HG02623 (cell line): ENCODE measurements around the gene PSMA8.
"Not testable (repeated sequence)": the region's sequence is repeated elsewhere in the genome, so short reads cannot be mapped to it uniquely, and the experiment has no call there.

ENCODE experiments used
- ATAC-seq: cut with Tn5 transposase; IDR thresholded peaks from one replicate; pipeline ENCODE4 v1.9.1; 2021; ENCODE audit warnings: moderate library complexity; ENCODE audit not compliant: unreplicated experiment

The PSMA8 gene

DNA sequence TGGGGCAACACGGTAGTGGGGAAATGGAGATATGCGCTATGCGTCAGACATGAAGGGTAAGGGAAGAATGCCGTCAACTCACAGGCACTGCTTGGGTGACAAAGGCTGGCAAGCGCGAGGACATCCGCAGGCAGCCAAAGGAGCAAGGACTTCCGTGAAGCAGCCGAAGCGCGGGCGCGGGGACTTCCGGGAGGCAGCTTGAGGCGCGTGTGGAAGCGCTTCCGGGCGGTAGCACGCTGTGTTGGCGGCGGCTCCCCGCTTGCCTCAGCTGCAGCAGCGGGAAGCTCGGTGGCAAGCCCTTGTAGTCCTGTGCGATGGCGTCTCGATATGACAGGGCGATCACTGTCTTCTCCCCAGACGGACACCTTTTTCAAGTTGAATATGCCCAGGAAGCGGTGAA, at the start of gene PSMA8:
Gene PSMA8, plus strand, starts transcription at position 218 of the 400 bp plus-strand sequence. Its CDS starts 97 bp downstream, at position 315.
- no peak for ATAC-seq

DNA sequence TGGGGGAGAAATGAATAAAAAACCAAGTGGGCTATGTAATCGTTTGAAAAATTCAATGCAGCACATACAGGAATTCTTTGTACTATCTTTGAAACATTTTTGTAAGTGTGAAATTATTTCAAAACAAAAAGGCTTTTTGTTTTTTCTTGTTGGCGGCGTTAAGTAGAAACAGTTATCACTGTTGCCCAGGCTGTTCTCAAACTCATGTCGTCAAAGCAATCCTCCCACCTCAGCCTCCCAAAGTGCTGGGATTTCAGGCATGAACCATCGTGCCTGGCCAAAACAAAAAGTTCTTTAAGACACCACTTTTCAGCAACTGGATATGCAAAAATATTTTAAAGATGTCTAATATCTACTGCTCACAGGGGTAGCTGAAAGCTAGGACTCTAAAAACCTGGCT, 48.6 kb upstream of the PSMA8 start:
- ATAC-seq = no peak

DNA sequence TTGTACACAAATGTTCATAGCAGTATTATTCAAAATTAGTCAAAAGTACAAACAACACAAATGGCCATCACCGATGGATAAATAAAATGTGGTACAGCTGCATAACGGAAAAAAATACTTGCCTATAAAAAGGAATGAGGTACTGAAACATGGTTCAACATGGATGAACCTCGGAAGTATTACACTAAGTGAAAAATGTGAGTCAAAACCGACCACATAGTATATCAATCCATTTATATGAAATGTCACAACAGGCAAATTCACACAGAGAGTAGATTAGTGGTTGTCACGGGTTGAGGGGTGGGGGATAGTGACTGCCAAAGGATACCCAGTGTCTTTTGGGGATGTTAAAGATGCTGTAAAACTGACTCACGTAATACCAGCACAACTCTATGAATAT, 46.7 kb upstream of the PSMA8 start:
- ATAC-seq = no peak

DNA sequence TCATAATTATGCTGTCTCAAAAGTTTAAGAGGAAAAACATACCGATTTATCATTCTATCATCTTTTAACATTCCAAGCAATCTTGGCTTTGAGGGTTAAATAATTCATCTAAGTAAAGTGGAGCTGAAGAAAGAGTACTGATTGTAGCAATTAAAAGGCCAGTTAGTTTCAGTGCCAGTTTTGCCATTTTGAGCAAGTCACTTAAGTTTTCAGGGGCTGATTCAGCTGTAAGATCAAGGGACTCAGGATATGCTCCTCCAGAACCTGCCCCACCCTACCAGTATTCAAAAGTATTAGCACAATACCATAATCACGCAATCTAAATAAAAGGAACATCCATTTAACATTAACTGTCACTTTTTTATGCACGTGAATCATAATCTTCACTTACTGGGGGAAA, 45.2 kb upstream of the PSMA8 start:
- ATAC-seq = no peak

DNA sequence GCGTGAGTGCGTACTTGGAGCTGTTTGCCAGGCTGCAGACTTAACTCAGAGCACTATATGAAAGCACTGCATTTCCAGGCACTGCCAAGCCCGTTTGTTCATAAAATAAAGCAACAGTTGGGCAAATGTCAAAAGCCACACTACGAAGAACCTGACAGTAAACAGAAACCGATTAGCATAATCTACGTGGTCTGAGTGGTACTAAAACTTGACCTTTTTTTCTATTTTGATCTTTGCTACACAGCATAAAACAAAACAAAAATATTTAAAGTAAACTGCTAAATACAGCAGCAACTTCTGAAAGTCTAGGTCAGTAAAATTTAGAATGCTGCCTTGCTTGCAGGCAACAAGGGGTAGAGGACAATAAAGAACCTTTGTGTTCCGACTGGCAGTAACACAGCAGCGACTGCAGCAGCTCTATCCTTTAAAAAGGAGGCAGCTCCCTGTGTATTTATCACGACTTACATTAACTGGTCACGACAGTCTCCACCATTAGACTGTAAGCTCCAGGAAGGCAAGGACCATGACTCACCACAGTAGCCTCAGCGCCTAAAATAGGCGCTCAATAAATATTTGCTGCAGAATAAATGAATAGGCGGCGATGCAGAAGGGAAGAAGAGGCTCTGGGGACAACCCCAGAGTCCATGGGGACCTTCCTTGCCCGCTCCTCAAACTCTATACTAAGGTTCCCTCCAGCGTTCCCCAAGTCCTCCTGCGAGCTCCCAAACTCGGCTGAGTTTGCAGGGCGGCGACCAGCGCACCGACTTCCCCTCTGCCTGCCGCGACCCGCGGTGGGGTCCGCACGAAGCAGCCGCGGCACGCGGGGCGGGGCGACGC, 44.2 kb upstream of the PSMA8 start:
- ATAC-seq = no peak

DNA sequence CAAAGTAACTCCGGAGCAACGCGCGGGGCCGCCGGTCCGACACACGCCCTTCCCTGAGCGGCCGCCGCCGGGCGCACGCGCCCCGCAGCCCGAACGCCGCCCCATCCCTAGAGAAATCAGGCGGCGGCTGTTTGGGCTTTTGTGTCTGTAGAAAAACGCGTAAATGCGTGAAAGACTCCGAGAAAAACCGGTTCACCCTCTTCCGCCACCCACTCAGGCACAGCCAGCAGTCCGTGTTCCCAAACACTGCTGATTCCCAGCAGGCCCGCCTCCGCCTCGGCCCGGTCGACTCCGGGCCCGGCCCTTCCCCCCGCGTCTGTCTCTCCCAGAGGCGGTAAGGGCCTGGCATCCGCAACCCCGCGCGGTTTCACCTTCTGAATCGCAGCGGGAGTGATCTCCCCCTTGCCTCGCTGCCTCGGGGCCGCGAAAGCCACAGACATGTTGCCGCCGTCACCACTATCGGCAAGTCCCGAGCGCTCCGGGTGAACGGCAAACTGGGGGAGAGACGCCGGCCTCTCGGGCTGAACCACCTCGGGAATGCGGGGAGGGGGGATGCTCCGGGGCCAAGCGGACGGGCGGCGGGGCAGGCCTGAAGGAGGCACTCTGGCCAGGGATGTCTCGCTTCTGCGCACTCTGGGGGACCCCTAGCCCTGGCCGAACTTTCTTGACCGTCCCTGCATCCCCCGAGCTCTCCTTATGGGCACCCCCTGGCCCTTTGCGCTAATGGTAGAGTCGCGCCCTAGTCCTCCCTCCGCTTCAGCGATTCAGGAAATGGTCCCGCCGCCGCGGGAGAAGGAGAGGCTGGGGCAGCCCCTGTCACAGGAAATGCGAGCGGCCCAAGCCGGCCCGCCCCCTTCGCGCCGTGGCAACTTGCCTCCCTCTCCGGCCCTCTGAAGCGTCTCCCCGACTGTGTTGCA, 43.3 kb upstream of the PSMA8 start, which contains the start of gene SS18:
Gene SS18, minus strand, starts transcription at position 484 of the 917 bp plus-strand sequence. Its CDS starts 44 bp downstream, at position 440.
- peak; percentile 70 for ATAC-seq

DNA sequence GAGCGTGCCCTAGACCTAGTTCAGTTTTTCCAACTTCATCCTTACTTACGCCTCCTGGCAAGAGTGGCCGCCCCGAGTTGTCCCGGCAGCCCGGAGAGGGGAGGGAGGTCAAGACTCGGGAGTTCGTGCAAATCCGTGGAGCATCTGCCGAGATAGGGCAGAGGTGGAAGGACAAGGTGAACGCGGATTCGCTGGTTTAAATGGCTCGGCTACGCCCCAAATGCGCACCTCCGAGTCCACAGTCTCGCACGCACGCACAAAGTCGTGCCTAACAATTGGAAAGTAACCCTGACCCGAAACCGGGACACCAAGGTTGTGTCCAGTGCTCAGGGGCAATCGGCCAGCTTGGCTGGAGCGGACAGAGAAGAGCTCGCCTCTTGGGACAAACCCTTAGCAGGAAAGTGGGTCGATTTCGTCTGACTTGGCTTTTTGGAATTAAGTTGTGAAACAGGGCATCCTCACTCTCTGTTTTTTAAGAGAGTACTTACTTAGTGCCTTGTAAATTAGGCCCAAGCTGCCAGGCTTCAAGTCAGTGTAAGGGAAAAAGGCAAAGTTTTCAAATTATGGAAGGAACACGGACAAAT, 42.5 kb upstream of the PSMA8 start:
- ATAC-seq = peak; percentile 37

DNA sequence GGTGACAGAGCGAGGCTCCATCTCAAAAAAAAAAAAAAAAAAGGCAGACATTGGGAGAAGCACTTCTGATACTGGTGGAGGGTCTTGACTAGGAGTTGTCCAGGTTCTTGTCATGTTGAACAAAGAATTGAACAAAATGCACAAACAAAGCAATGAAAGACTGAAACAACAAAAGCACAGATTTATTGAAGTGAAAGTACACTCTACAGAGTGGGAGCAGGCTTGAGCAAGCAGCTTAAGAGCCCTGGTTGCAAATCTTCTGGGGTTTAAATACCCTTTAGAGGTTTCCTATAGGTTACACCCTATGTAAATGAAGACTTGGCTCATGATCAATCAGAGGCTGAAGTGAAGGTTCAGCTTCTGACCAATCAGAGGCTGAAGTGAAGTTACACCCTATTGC, 36.8 kb upstream of the PSMA8 start:
- no peak for ATAC-seq

DNA sequence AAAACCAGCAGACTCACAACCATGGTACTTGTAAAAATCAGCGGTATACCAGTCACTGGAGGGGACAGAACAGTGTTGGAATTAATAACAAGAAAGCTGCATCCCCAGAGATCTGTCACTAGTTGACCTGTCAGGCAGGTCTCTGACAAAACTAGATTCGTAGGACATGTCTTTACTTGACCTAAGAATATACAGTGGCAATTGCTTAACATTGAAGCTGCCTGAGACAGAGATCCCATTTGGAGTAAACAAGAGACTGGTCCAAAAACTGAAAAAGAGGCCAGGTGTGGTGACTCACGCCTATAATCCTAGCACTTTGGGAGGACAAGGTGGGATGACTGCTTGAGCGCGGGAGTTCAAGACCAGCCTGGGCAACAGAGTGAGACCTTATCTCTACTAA, 36.1 kb upstream of the PSMA8 start:
- ATAC-seq = no peak

DNA sequence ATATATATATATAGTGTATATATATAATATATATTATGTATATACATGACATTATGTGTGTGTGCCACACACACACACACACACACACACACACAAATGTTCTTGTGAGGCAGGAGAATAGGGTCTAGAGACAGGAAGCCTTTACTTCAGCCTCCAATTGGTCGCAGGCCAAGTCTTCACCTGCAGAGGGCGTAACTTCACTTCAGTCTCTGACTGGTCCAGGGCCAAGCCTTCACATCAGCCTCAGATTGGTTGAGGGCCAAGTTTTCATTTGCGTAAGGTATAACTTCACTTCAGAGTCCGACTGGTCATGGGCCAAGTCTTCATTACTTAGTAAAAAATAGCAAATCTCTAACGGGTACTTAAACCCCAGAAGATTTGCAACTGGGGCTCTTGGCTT, 30.1 kb upstream of the PSMA8 start:
- no peak for ATAC-seq

DNA sequence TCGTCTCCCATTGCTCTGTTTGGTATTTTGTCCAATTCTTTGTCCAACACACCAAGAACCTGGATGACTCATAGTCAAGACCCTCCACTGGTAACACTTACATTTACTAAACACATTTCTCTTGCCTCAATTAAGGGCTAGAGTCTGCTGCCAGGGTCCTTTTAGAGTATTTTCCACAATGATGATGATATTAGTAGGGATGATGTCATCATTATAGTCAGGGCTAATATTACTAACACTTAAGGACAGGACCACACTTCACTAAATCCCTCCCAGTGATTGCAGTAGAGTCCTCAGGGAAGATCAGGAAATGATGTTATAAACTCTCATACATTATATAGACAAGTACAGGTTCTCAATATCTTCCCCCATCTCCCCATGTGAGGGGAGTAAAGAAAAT, 29.6 kb upstream of the PSMA8 start:
- ATAC-seq = no peak

DNA sequence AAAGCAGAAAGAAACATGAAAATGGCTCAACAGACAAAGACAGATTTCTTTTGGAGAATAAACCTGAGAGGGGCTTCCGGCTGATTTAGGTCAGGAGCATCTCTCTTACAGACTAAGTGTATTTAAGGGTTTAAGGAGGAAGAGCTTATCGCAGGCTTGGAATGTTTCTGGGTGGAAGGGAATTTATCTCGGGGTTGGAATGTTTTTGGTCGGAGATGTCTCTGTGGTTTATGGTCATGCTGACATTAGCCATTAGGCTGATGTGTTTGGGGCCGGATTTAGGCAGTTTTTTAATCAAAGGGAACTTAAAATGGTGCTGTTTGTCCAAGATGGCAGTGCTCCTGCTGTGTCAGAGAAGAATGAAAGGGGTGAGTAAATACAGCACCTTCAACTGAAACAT, 14.4 kb upstream of the PSMA8 start:
- no peak for ATAC-seq

DNA sequence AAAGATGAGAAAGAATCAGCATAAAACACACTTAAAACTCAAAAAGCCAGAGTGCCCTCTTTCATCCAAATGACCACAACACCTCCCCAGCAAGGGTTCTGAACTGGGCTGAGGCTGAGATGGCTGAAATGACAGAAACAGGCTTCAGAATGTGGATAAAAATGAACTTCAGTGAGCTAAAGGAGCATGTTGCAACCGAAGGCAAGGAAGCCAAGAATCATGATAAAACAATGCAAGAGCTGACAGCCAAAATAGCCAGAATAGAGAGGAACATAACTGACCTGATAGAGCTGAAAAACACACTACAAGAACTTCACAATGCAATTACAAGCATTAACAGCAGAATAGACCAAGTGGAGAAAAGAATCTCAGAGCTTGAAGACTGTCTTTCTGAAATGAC, 12.2 kb upstream of the PSMA8 start:
- ATAC-seq = no peak

DNA sequence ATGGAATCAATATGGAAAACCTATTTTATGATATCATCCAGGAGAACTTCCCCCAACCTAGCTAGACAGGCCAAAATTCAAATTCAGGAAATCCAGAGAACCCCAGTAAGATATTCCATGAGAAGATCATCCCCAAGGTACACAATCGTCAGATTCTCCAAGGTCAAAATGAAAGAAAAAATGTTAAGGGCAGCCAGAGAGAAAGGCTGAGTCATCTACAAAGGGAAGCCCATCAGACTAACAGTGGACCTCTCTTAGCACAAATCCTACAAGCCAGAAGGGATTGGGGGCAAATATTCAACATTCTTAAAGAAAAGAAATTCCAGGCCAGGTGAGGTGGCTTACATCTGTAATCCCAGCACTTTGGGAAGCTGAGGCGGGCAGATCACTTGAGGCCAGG, 11.7 kb upstream of the PSMA8 start:
- not testable (repeated sequence) for ATAC-seq

DNA sequence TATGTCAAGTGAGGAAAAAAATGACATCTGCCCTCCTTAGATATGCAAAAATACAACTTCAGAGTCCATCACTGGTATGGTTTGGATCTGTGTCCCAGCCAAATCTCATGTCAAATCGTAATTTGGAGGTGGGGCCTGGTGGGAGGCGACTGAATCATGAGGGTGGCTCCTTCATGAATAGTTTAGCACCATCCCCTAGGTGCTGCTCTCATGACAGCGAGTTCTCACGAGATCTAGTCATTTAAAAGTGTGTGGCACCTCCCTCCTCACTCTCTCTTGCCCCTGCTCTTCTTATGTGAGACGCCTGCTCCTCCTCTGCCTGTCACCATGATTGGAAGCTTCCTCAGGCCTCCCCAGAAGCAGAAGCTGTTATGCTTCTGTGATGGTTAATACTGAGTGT, 5.9 kb upstream of the PSMA8 start:
- no peak for ATAC-seq

DNA sequence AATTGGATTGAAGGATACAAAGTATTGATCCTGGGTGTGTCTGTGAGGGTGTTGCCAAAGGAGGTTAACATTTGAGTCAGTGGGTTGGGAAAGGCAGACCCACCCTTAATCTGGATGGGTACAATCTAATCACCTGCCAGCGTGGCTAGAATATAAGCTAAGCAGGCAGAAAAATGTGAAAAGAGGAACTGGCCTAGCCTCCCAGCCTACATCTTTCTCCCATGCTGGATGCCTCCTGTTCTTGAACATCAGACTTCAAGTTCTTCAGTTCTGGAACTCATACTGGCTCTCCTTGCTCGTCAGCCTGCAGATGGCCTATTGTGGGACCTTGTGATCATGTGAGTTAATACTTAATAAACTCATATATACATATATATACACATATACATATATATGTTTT, 5.5 kb upstream of the PSMA8 start:
- ATAC-seq = not testable (repeated sequence)

DNA sequence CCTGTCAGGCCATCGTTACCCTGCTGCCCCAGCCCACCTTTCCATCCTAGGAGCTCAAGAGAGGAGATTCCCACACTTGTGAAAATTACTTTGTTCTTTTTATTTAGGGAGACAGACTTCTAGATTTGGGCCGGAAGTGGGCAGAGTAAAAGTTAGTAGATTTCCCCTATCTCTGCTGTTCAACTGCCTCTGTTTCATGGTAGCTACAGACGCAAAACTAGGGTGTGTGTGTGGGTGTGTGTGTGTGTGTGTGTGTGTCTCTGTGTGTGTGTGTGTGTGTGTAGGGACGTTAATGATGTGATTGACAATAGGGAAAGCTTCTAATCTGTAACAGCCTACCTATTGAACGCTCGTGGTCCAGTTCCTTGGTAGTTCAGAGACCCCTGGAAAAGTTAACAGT, 438 bp downstream of the PSMA8 start:
- ATAC-seq = no peak

DNA sequence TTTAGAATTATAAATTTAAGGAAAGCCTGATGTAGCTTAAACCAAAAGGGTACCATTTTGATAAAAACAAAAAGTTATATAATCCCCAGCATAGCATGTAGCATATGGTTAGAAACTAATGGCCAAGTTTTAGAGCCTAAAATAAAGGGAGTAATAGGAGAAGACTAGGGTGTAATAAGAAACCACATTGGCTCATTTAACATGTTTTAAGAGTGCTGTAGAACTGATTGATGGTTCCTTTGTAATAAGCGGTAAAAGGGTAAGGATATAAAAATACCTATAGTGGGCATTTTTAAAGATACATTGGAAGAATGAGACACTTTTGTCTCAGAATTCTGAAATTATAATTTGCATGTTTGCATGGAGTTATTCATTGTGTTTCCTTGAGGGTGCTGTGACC, 1.9 kb downstream of the PSMA8 start:
- no peak for ATAC-seq

DNA sequence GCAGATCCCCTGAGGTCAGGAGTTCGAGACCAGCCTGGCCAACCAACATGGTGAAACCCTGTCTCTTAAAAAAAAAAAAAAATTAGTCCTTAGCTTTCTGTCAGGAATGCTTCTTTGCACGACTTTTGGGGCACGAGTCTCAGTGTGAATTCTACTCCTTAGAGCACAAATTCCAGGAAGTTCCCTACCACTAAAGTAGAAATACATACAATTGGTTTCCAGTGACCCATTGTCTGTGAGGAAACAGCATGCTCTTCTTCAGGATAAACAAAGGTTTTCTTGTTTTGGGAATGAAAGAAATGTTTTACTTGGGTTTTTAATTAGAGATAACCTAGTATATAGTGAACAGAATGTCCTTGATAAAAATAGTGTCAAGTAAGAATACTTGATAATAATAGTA, 23.7 kb downstream of the PSMA8 start:
- no peak for ATAC-seq

DNA sequence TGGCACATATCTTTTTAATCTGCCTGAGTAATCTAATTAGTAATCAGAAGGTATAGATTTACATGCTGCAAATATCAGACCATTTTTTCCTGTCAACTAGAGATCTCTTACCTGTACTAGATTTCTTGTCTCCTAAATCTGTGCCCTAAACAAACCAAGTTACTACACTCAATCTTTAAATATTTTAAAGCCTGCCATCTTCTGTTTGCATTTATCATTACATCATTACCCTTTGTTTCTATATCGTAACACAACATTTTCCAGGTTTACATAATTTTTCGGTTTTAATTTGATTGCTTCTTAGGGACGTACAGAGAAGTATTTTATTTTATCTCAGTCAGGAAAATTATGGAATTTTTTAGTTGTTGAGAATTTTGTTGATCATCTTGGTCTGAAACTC, 25.7 kb downstream of the PSMA8 start:
- ATAC-seq = no peak

DNA sequence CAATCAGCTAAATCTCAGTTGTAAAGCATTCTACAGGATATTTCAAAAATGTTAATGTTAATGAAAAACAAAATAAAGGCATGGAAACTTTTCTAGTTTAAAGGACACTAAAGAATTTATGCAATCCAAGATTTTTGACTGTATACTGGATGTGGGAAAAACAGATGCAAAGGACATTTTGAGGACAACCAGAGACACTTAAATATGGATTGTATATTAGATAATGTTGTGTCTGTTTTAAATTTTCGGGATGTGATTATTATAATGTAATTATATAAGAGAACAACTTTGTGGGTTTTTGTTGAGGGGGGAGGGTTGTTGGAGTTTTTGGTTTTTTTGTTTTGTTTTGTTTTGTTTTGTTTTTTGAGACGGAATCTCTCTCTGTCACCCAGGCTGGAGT, 30.9 kb downstream of the PSMA8 start:
- ATAC-seq = no peak

DNA sequence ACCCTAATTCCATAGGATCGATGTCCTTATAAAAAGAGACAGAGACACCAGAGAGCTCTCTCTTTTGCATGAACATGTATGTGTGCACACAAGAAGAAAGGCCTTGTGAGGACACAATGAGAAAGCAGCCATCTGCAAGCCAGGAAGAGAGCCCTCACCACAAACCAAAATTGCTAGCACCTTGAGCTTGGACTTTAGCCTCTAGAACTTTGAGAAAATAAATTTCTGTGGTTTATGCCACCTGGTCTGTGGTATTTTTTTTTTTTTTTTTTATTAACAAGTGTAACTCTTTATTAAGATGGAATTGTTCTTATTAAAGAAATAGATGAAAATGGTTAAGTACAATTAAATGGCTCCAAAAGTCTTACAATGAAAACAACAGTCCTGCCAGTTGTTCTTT, 33.9 kb downstream of the PSMA8 start:
- peak; percentile 77 for ATAC-seq
